HG02759 (cell line): ENCODE results near the gene CLSTN1.

Experiments used
- ATAC-seq: cut with Tn5 transposase; IDR thresholded peaks from one replicate; pipeline ENCODE4 v1.9.1; 2021; ENCODE audit warnings: mild to moderate bottlenecking, moderate library complexity; ENCODE audit not compliant: unreplicated experiment

The CLSTN1 gene

DNA sequence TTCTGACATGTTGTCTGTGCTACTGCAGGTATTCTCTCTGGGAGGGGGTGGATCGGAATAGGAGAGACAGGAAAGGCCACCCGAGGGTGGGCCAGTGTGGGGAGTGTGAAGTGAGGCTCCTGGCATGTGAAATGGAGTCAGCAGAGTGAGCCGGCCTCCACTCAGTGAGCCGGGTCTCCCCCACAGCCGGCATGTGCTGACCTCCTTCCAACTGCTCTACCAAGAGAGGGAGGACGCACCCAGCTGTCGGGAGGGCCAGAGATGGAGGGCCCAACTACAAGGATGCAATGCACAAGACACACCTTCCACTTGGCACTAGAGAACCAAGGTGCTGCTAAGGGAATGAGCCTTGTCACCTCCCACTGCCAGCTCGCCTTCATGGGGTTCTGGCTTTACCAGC lies 28.2 kb upstream of the CLSTN1 start:
- no peak for ATAC-seq

GRCh38 chr1:9850442-9851162 lies 26.8 kb upstream of the CLSTN1 start:
- no peak for ATAC-seq

DNA sequence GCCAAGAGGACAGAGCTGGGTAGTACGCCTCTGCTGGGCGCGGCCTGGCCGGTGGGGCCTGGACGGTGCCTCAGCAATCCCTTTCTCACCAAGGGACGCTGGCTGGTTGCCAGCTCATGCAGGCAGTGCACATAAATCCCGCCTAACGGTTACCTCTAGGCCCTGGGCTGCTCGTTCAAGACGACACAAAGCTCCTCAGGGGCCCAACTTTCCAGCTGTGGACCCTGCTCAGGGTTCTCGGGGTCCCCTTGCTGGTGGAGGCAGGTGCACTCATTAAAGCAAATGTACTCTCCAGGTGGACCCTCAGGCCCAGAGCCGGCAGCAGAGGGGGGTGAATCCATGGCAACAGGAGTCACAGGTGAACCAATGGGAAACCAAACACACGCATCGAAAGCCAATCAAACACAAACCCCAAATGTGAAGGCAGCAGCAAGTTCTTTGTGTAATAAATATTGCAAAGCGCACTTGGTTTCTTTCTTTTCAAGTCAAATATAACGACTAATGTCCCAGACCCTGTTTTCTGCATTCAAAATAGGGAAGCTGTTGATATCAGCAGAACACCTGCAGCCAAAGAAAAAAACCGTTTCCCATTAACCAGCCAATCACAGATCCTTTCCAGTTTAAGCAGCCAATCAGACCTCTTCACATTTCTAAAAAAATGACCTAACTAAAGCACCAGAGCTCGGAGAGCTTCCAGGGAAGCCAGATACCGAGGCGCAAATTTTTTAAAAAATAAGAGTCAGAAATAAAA lies 26.1 kb upstream of the CLSTN1 start:
- no peak for ATAC-seq

GRCh38 chr1:9848022-9848421 lies 24.3 kb upstream of the CLSTN1 start:
- no peak for ATAC-seq

- ATAC-seq = no peak
Measured at GRCh38 chr1:9847269-9847668, 23.5 kb upstream of the CLSTN1 start.

DNA sequence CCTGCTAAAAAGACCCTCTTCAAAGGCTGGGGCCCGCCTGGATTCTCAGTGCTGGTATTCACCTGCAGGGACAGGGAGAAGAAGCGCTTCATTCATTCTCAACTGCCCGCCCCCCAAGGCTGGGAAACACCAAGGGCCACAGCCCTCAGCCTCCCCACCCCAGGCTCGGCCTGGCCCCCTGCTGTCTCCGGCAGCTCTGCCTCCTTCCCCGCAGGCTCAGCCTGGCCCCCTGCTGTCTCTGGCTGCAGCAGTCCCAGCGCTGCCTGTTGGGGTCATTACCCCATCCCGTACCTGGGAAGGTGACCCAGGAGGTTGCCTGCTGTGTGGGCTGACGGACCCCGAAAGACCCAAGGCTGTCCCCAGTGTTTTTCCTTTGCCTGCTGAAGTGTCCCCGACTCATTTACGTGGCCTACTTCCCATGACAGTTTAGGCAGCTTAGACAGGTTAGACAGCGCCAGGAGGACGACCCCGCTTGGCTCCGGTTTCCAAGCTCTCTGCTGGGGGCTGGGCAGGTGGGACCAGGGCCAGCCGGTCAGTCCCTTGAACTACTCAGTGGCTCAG lies 22.9 kb upstream of the CLSTN1 start:
- ATAC-seq = no peak

GRCh38 chr1:9845914-9846313 lies 22.1 kb upstream of the CLSTN1 start:
- ATAC-seq = no peak

DNA sequence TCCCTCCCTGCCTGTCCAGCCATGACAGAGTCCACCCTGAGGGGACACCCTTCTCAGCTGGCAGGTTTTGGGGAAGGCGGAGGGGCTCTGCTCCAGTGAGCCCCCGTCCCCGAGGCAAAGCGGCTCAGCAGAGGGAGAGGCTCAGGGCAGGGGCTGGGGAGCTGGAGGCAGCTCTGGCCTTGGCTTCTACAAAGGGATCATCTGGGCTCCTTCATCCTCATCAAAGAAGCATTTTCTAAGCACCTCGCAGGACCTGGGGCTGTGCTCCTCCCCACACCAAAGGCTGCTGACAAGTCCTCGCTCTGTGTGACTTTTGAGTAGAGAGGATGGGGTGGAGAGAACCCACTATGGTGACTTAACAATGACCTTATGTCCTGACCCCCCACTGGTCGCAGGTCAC lies 21.0 kb upstream of the CLSTN1 start:
- no peak for ATAC-seq

DNA sequence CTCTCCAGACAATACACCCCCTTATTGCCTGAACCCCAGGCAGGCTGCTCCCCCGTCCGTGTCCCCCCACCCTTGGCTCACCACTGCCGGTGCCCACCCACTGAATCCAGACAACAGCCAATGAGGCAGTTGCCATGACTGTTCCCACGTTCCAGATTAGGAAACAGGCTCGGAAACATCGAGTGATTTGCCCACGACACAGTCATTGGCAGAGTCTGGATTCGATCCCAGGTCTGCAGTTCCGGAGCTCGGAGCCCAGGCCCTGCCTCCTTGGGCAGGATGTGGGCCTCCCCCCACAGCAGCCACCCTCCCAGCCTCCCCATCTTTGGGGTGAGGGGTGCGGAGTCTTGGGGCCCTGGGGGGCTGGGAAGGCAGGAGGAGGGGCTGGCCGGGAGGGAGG lies 20.3 kb upstream of the CLSTN1 start:
- ATAC-seq = no peak

DNA sequence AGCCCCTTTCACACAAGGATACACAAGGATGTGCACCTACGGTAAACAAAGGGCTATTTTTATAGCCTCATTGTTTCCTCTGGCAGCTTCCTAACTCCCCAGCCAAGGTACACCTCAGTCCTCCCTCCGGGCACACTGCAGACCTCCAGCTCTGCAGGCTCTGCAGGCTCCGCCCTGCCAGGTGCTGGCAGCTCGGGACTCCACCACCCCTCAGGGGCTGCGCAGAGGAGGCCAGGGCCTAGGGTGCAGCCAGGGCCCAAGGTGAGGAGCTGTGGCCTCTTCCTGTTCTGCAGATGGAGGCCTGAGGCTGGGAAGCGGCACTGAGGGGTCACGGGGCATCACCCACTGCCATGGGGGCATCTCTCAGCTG lies 19.8 kb upstream of the CLSTN1 start:
- ATAC-seq = no peak

DNA sequence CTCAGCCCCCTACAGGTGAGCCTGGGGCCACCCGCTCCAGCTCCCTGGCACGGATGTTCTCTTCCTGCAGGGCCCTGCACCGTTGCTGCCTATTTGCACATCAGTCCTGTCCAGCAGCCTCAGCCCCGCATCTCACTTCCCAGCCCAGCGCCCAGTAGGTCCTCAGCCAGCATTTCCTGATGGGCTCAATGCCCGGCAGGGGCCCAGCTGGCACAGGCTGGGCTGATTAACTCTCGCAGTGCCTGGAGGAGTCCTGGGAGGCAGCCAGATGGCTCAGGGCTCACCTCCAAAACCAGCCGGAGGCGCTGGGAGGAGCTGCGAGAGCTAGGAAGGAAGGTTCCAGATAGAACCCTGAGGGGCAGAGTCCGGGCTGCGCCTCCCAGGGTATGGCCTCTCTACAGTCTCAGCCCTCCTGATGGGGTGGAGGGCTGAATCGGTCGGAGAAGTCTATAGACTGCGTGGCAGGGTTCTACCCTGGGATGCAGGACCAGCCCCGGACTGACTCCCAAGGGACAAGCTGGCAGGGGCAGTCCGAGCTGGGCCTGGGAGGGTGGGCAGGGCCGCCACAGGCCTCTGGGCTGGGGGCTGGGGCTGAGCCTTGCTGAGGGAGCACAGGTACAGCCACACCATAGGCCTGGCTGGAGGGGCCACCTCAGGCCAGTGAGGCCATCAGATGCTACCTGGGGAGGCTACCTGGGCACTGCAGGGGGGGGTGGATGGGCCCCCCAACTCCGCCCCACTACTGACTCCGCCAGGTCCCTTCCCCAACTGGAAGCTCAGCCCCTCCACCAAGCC lies 19.2 kb upstream of the CLSTN1 start:
- no peak for ATAC-seq

DNA sequence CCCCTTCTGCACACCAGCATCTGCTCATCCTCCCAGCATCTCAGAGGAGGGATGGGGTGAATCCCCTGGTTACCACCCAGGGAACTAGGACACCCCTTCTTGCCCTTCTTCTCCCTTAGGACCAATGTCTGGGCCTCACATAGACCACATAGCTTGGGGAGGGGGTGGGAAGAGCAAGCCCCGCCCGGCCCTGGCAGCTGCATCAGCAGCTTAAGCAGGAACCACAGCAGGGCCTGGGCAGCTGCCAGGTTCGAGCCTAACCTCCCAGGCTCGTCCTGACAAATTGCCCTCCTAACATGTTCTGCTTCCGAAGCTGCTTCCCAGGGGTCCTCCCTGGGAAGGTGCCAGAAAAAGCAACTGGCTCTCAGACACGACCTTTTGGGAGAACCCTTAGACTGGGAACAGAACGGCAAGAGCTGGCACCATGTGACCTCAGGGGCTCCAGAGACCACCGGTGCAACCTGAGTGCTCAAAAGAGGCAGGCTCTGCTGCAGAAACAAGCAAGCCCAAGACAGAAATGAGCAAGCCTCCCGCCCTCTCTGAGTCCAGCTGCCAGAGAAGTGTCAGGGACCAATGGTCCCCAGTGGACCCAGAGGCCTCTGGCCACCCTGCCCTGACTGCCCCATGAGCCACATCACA lies 18.4 kb upstream of the CLSTN1 start:
- ATAC-seq = no peak

DNA sequence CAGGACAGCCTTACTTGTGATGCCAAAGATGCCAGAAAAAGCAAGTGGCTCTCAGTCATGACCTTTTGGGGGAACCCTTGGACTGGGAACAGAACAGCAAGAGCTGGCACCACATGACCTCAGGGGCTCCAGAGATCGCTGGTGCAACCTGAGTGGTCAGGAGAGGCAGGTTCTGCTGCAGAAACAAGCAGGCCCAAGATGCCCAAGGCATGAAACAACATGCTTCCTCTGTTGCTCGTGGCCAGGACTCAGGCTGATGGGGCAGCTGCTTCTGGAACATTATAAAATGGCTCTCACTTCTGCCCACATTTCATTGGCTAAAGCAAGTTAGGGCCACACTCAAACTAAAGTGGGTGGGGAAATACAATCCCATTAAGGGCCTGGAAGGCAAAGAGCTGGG lies 17.7 kb upstream of the CLSTN1 start:
- ATAC-seq = no peak

- no peak for ATAC-seq
Measured at GRCh38 chr1:9840176-9840575, 16.4 kb upstream of the CLSTN1 start.

GRCh38 chr1:9838946-9839345 lies 15.2 kb upstream of the CLSTN1 start:
- ATAC-seq = no peak

GRCh38 chr1:9836632-9836960 lies 12.8 kb upstream of the CLSTN1 start:
- ATAC-seq = no peak

- ATAC-seq = no peak
Measured at GRCh38 chr1:9835758-9836631, 12.2 kb upstream of the CLSTN1 start.

DNA sequence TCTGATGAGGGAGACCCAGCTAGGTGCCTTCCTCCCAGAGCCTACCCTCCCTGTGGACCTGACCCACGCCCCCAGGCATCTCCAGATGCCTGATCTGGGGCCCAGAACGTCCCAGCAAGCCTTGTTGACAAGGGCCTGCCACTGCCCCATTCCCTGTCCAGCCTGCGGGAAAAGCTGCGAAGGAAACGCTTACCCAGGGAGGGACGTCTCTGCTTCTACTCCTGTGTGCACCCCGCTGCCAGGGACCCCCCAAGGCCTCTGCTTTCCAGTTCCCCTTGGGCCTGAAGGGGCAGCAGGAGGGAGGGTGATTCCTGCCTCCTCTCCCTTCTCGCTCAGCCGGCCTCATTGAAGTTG lies 11.6 kb upstream of the CLSTN1 start:
- no peak for ATAC-seq

DNA sequence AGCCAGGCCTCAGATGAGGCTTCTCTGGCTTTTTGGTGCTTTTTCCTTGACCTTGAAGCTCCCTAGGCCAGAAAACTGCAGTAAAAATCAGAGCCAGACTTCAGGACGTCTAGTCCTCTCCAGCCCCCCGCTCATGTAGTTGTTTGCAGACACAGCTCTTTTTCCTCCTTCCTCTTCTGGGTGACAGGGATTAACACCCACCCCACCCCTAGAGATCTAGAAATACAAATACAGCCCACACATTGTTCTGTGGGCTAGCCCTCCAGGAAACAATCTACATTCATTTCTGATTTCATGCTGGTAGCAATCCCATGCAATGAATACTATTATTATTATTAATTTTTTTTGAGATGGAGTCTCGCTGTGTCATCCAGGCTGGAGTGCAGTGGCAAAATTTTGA lies 9.9 kb upstream of the CLSTN1 start:
- ATAC-seq = no peak

GRCh38 chr1:9827558-9828185 lies 3.9 kb upstream of the CLSTN1 start:
- ATAC-seq = no peak
